HEK293 (cell line): ENCODE data around the gene MAP7.

Experiments
- CTCF ChIA-PET: fragments of 350-600 bp; formaldehyde crosslinking; extraction: SDS; loops from one replicate; lab custom pipeline; 2021; ENCODE audit warnings: antibody characterized with exemption; lab: Yijun Ruan, JAX
- POLR2A ChIA-PET: fragments of 300-600 bp; formaldehyde crosslinking; extraction: SDS; loops from one replicate; lab custom pipeline; 2020; ENCODE audit warnings: antibody characterized with exemption, inconsistent platforms; lab: Yijun Ruan, JAX
- H3K27ac ChIP-seq: fragments of 200-500 bp; sonication (Bioruptor generic); 2 replicates; pipeline ENCODE4 v1.5.1; 2014; ENCODE audit warnings: low read depth, low read length, control low read depth, inconsistent platforms; ENCODE audit errors: extremely low read depth
- H3K36me3 ChIP-seq, 2 experiments: fragments of 200-500 bp in 1 of 2; sonication (Bioruptor generic) in 1 of 2; 1 replicate in 1 of 2; 2 replicates in 1 of 2; pipeline ENCODE4 v1.5.1; 2014 to 2017; ENCODE audit warnings: inconsistent platforms in 2 of 2, low read length in 2 of 2; ENCODE audit not compliant: control insufficient read depth in 2 of 2, insufficient read depth in 1 of 2
- H3K4me1 ChIP-seq: fragments of 200-500 bp; sonication (Bioruptor generic); 2 replicates; pipeline ENCODE4 v1.5.1; 2014; ENCODE audit warnings: mild to moderate bottlenecking, low read length, inconsistent platforms; ENCODE audit not compliant: control insufficient read depth, insufficient read depth
- H3K4me3 ChIP-seq: 2 replicates; pipeline ENCODE4 v1.5.1; 2011; ENCODE audit warnings: low read depth, mild to moderate bottlenecking, control low read depth, low read length, moderate library complexity
- H3K9me3 ChIP-seq: fragments of 200-500 bp; sonication (Bioruptor generic); 2 replicates; pipeline ENCODE4 v1.5.1; 2014; ENCODE audit warnings: low read depth, low read length, inconsistent platforms; ENCODE audit not compliant: control insufficient read depth, insufficient read depth
- BCL11A ChIP-seq: fragments of 450-650 bp; formaldehyde crosslinking; IDR thresholded peaks from 2 replicates; pipeline ENCODE4 v1.5.1; 2016; ENCODE audit warnings: low read depth, missing biosample characterization, missing genetic modification characterization
- CTCF ChIP-seq: fragments of 450-650 bp; formaldehyde crosslinking; IDR thresholded peaks from 2 replicates; pipeline ENCODE4 v1.5.1; 2016; ENCODE audit warnings: missing biosample characterization, missing genetic modification characterization
- PRDM1 ChIP-seq: fragments of 450-650 bp; formaldehyde crosslinking; IDR thresholded peaks from 2 replicates; pipeline ENCODE4; 2016; ENCODE audit warnings: missing biosample characterization, missing genetic modification characterization
- PRDM6 ChIP-seq: fragments of 450-650 bp; formaldehyde crosslinking; IDR thresholded peaks from 2 replicates; pipeline ENCODE4 v1.5.1; 2017; ENCODE audit warnings: missing biosample characterization, missing genetic modification characterization
- SCRT1 ChIP-seq: fragments of 450-650 bp; formaldehyde crosslinking; IDR thresholded peaks from 2 replicates; pipeline ENCODE4 v1.5.1; 2016; ENCODE audit warnings: missing biosample characterization, missing genetic modification characterization, borderline replicate concordance
- SCRT2 ChIP-seq: fragments of 450-650 bp; formaldehyde crosslinking; IDR thresholded peaks from 2 replicates; pipeline ENCODE4 v1.5.1; 2016; ENCODE audit warnings: missing biosample characterization, missing genetic modification characterization
- SETDB1 ChIP-seq: IDR thresholded peaks from one replicate; pipeline ENCODE4 v1.6.1; 2017; ENCODE audit warnings: mild to moderate bottlenecking, low read length, moderate library complexity, mixed read lengths; ENCODE audit not compliant: insufficient read length
- SP7 ChIP-seq: fragments of 450-650 bp; formaldehyde crosslinking; IDR thresholded peaks from 2 replicates; pipeline ENCODE4 v1.5.1; 2016; ENCODE audit warnings: missing biosample characterization, missing genetic modification characterization
- WT1 ChIP-seq: fragments of 450-650 bp; formaldehyde crosslinking; IDR thresholded peaks from 2 replicates; pipeline ENCODE4 v1.5.1; 2016; ENCODE audit warnings: missing biosample characterization, missing genetic modification characterization
- ZBTB17 ChIP-seq: fragments of 450-650 bp; formaldehyde crosslinking; IDR thresholded peaks from 2 replicates; pipeline ENCODE4 v1.5.1; 2016; ENCODE audit warnings: missing biosample characterization, missing genetic modification characterization
- ZNF112 ChIP-seq: fragments of 450-650 bp; formaldehyde crosslinking; IDR thresholded peaks from 2 replicates; pipeline ENCODE4 v1.5.0; 2017; ENCODE audit warnings: missing biosample characterization, missing genetic modification characterization
- ZNF121 ChIP-seq: fragments of 450-650 bp; formaldehyde crosslinking; IDR thresholded peaks from 2 replicates; pipeline ENCODE4 v1.5.1; 2016; ENCODE audit warnings: missing biosample characterization, missing genetic modification characterization
- ZNF155 ChIP-seq: fragments of 450-650 bp; formaldehyde crosslinking; IDR thresholded peaks from 2 replicates; pipeline ENCODE4 v1.5.1; 2016; ENCODE audit warnings: missing biosample characterization, missing genetic modification characterization
- ZNF184 ChIP-seq: fragments of 450-650 bp; IDR thresholded peaks from 2 replicates; pipeline ENCODE4 v1.5.1; 2018; ENCODE audit warnings: missing biosample characterization, mild to moderate bottlenecking, missing genetic modification characterization
- ZNF202 ChIP-seq: fragments of 450-650 bp; formaldehyde crosslinking; IDR thresholded peaks from 2 replicates; pipeline ENCODE4 v1.5.1; 2016; ENCODE audit warnings: missing biosample characterization, missing genetic modification characterization, borderline replicate concordance
- ZNF214 ChIP-seq: fragments of 450-650 bp; formaldehyde crosslinking; IDR thresholded peaks from 2 replicates; pipeline ENCODE4 v1.5.1; 2017; ENCODE audit warnings: missing biosample characterization, mild to moderate bottlenecking, missing genetic modification characterization, borderline replicate concordance
- ZNF335 ChIP-seq: fragments of 450-650 bp; formaldehyde crosslinking; conservative IDR thresholded peaks from 2 replicates; pipeline ENCODE4 v1.5.1; 2016; ENCODE audit warnings: missing biosample characterization, missing genetic modification characterization
- ZNF544 ChIP-seq: fragments of 450-650 bp; formaldehyde crosslinking; IDR thresholded peaks from 2 replicates; pipeline ENCODE4 v1.5.0; 2017; ENCODE audit warnings: missing biosample characterization, missing genetic modification characterization
- ZNF654 ChIP-seq: fragments of 450-650 bp; formaldehyde crosslinking; IDR thresholded peaks from 2 replicates; pipeline ENCODE4 v1.5.1; 2016; ENCODE audit warnings: low read depth, missing biosample characterization, missing genetic modification characterization
- ZNF660 ChIP-seq: fragments of 450-650 bp; IDR thresholded peaks from 2 replicates; pipeline ENCODE4 v1.5.1; 2018; ENCODE audit warnings: missing biosample characterization, mild to moderate bottlenecking, missing genetic modification characterization
- ZSCAN18 ChIP-seq: fragments of 450-650 bp; formaldehyde crosslinking; IDR thresholded peaks from 2 replicates; pipeline ENCODE4 v1.5.1; 2016; ENCODE audit warnings: missing biosample characterization, missing genetic modification characterization
- ZSCAN4 ChIP-seq: fragments of 450-650 bp; formaldehyde crosslinking; IDR thresholded peaks from 2 replicates; pipeline ENCODE4 v1.5.1; 2017; ENCODE audit warnings: missing biosample characterization, missing genetic modification characterization

Gene MAP7

GRCh38 chr6:136317021-136317694, 233.1 kb downstream of the MAP7 start:
- Histone ChIP-seq H3K9me3 (no peaks in the 10 kb centered on the region), H3K27ac (no peak overlapping the region), H3K4me3 (no peak overlapping the region), H3K4me1 (no peaks in the 10 kb centered on the region), H3K36me3 (no peaks in the 10 kb centered on the region)
- TF ChIP-seq ZBTB17 (tag by site-specific recombination) (peak; percentile 43; the same call in 1 of the 2 replicates), SCRT2 (peak; percentile 97), SCRT1 (tag by site-specific recombination) (peak; percentile 78), ZNF112 (no peak), ZNF121 (0 out of 2 replicates have a peak, but pooled peaks have one; percentile 32), PRDM1 (tag by site-specific recombination) (0 out of 2 replicates have a peak, but pooled peaks have one; percentile 50), WT1 (no peak), ZNF654 (tag by site-specific recombination) (peak; percentile 93), CTCF (peak; percentile 47), ZNF184 (no peak), ZNF660 (tag by site-specific recombination) (peak; percentile 54; the same call in 1 of the 2 replicates)
- CTCF ChIA-PET = interaction anchor here (0.6 to 3.5 kb wide), 29 partner anchors 9 to 818 kb away, joined by 3 to 22 read pairs (median 4); partner anchors contain the start of genes BCLAF1, MAP3K5, MAP7 and MTFR2
- POLR2A ChIA-PET = interaction anchor here (1.9 to 2.0 kb wide), 2 partner anchors 27 to 67 kb away, joined by 9 to 11 read pairs; partner anchors contain the start of genes BCLAF1 and MTFR2

GRCh38 chr6:136315594-136315993, 234.6 kb downstream of the MAP7 start:
- H3K4me1 ChIP-seq = no peaks in the 10 kb centered on the region
- H3K36me3 ChIP-seq = no peaks in the 10 kb centered on the region
- TF ChIP-seq ZNF202 (tag by site-specific recombination) (peak; percentile 79; the same call in 1 of the 2 replicates), ZSCAN4 (tag by site-specific recombination) (no peak), SP7 (peak; percentile 89), PRDM6 (tag by site-specific recombination) (peak; percentile 73)
- no peak overlapping the region for H3K4me3 ChIP-seq
- CTCF ChIA-PET = interaction anchor here (0.6 to 3.3 kb wide), 8 partner anchors 11 to 1776 kb away, joined by 3 to 19 read pairs (median 3); partner anchors contain the start of gene BCLAF1
- H3K27ac ChIP-seq = no peak overlapping the region
- POLR2A ChIA-PET = no interaction called here
- no peaks in the 10 kb centered on the region for H3K9me3 ChIP-seq

GRCh38 chr6:136312975-136313374, 237.2 kb downstream of the MAP7 start:
- Histone ChIP-seq H3K36me3 (no peaks in the 10 kb centered on the region), H3K4me3 (no peak overlapping the region), H3K4me1 (no peaks in the 10 kb centered on the region), H3K9me3 (no peaks in the 10 kb centered on the region), H3K27ac (no peak overlapping the region)
- POLR2A ChIA-PET = no interaction called here
- TF ChIP-seq PRDM1 (tag by site-specific recombination) = 0 out of 2 replicates have a peak, but pooled peaks have one; percentile 13
- no peak for TF ChIP-seq SETDB1
- TF ChIP-seq SP7 = no peak
- no peak for TF ChIP-seq BCL11A (tag by site-specific recombination)
- no peak for TF ChIP-seq ZNF544 (tag by site-specific recombination)
- TF ChIP-seq ZNF214 (tag by site-specific recombination) = no peak
- no peak for TF ChIP-seq ZSCAN18 (tag by site-specific recombination)
- no peak for TF ChIP-seq ZNF155 (tag by site-specific recombination)
- no peak for TF ChIP-seq ZNF335 (tag by site-specific recombination)
- CTCF ChIA-PET = interaction anchor here (0.6 to 1.0 kb wide), 2 partner anchors 48 to 186 kb away, joined by 3 to 5 read pairs; no protein-coding TSS in a partner anchor
